Daoy (cell line): ENCODE data around the gene AVPR1B. TPM values are rescaled to one million over a fixed set of nuclear protein-coding genes. Genes with fewer than 3 reads are reported as not detected.

Experiments
- total RNA-seq: library from RNA; depleted of rRNA; stranded (reverse); fragments of >200 nt; shearing (Covaris generic); gene quantifications from 2 replicates; pipeline ENCODE4 v1.2.3, GENCODE V29; 2014; rRNA removed

Gene AVPR1B
- total RNA-seq, 1 experiment from 2014 or later, result not detected

Other genes with a start within 250 kb of the AVPR1B start
- not detected in 2 replicates for gene SLC26A9, start 173.9 kb downstream of the AVPR1B start, total RNA-seq
- gene RAB7B, start 114.0 kb downstream of the AVPR1B start, total RNA-seq, result 2.7 and 3.5 TPM in 2 replicates
- gene CTSE, start 93.5 kb downstream of the AVPR1B start, total RNA-seq, result not detected in 2 replicates
- gene RHEX, start 64.2 kb downstream of the AVPR1B start, total RNA-seq, result not detected in 2 replicates
- gene FAM72A, start 85.5 kb upstream of the AVPR1B start, total RNA-seq, result 11.4 and 20.7 TPM in 2 replicates
- gene SRGAP2, start 86.2 kb upstream of the AVPR1B start, total RNA-seq, result 16.7 and 17.8 TPM in 2 replicates